Vagina (tissue), 2 donors: ENCODE data around the gene VCX2.

Experiments
- CTCF ChIP-seq, 3 experiments: fragments of 450-650 bp in 2 of 3; fragments of 200-600 bp in 1 of 3; sonication (generic) in 1 of 3; IDR thresholded peaks; one replicate each; pipeline ENCODE4 v1.5.1; 2017 to 2019; ENCODE audit warnings: antibody characterized with exemption in 3 of 3, mild to moderate bottlenecking in 2 of 3, moderate library complexity in 2 of 3
- POLR2A ChIP-seq, 2 donors: fragments of 450-650 bp; IDR thresholded peaks; one replicate each; pipeline ENCODE4 v1.6.1; 2017; ENCODE audit warnings: antibody characterized with exemption in 2 of 2, mild to moderate bottlenecking in 2 of 2, moderate library complexity in 2 of 2
- POLR2AphosphoS5 ChIP-seq, 2 donors: sonication (generic); formaldehyde crosslinking; IDR thresholded peaks; one replicate each; pipeline ENCODE4 v1.9.0; 2017; ENCODE audit warnings: antibody characterized with exemption in 2 of 2, mild to moderate bottlenecking in 2 of 2, low read depth in 1 of 2; ENCODE audit not compliant: insufficient read depth in 1 of 2

- TF ChIP-seq POLR2A (IDR thresholded peaks at IDR 0.05) (no peak), CTCF (IDR thresholded peaks at IDR 0.05) (no peak), POLR2AphosphoS5 (IDR thresholded peaks at IDR 0.05; ENCODE audit: insufficient read depth in 1 of 2, low read depth in 1 of 2) (no peak)
Observed at GRCh38 chrX:8191022-8191421, 20.0 kb upstream of the VCX2 start.
